AG04450 (cell line): ENCODE data around the gene RBPJL. TPM values are rescaled to one million over a fixed set of nuclear protein-coding genes. Genes with fewer than 3 reads are reported as not detected.

Experiments used
- CTCF ChIA-PET: fragments of 300-600, 350-600 bp; formaldehyde crosslinking; extraction: SDS; loops from one replicate; lab custom pipeline; 2022; ENCODE audit warnings: antibody characterized with exemption, inconsistent platforms; lab: Charles Lee
- POLR2A ChIA-PET: fragments of 350-600 bp; formaldehyde crosslinking; extraction: SDS; loops from one replicate; lab custom pipeline; 2021; ENCODE audit warnings: antibody characterized with exemption, inconsistent platforms; lab: Yijun Ruan, JAX
- DNase-seq: peaks from one replicate; pipeline ENCODE4 v3.0.0-alpha.2; 2011; ENCODE audit warnings: low read depth, low spot score
- H3K27ac ChIP-seq: one replicate; pipeline ENCODE4 v1.5.1; 2012; ENCODE audit warnings: low read depth, low read length, control low read depth
- H3K27me3 ChIP-seq: one replicate; pipeline ENCODE4 v1.6.0; 2012; ENCODE audit warnings: low read length; ENCODE audit not compliant: control insufficient read depth, insufficient read depth
- H3K4me3 ChIP-seq: 2 replicates; pipeline ENCODE4 v1.5.1; 2011; ENCODE audit warnings: mild to moderate bottlenecking, low read depth, low read length, control low read depth
- H3K9me3 ChIP-seq: 2 replicates; pipeline ENCODE4 v1.5.1; 2012; ENCODE audit warnings: low read length; ENCODE audit not compliant: control insufficient read depth, insufficient read depth
- polyA plus RNA-seq: library from polyadenylated mRNA; depleted of rRNA; stranded (reverse); fragments of >200 nt; gene quantifications from 2 replicates; pipeline ENCODE4 v1.2.3, GENCODE V29; 2011
- TF ChIP-seq, protein P1 (sequence below): IDR thresholded peaks from 2 replicates; pipeline ENCODE4 v1.5.1; 2011; ENCODE audit warnings: low read depth, low read length, control low read depth, inconsistent platforms

The RBPJL gene
- polyA plus RNA-seq, 1 experiment, result not detected

DNA sequence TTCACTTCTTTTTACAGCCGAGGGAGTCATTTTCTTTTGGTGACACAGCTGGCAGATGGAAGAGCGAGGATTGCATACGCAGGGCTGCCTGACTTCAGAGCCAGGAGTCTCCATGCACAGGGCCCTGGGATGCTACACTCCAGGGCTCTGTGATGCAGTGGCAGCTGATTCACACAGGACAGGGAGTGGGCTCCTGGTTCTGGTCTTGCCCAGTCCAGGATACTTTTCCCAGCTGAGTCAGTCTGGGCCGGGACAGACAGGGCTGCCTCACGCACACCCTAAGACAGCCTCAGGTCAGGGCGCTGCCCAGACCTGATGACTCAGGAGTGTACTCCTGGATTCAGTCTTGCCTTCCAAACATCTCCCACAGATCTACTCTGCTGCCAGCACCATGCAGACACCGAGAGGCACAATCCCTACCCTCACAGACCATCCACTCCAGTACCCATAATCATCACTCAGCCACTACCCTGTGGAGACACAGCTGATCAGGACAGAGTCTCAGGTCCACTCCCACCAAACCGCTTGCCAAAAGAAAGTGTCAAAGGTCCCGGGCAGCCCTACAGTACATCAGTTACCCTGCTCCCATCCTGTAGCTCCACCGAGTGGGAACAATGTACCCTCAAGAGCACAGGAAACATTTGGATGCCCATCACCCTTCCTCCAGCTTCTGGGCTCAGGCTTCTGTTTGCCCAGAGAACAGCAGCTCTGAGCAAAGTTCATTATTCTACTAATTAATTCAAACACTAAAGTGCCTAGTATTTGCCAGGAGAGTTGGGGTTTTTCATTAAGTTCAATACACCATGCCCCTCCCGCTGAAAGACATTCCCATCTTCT lies 30.1 kb downstream of the RBPJL start:
- Histone ChIP-seq H3K27ac (peak overlapping the region; percentile 98), H3K4me3 (peak overlapping the region; percentile 37), H3K9me3 (no peaks in the 10 kb centered on the region), H3K27me3 (no peaks in the 10 kb centered on the region)
- ChIA-PET POLR2A (interaction anchor here (0.5 to 2.7 kb wide), 11 partner anchors 8 to 470 kb away, joined by 3 to 58 read pairs (median 5); partner anchors contain the start of genes PIGT, SDC4 and SYS1), CTCF (interaction anchor here (0.6 to 5.0 kb wide), 11 partner anchors 10 to 435 kb away, joined by 3 to 35 read pairs (median 4); partner anchors contain the start of gene SYS1)
- TF ChIP-seq, protein P1, sequence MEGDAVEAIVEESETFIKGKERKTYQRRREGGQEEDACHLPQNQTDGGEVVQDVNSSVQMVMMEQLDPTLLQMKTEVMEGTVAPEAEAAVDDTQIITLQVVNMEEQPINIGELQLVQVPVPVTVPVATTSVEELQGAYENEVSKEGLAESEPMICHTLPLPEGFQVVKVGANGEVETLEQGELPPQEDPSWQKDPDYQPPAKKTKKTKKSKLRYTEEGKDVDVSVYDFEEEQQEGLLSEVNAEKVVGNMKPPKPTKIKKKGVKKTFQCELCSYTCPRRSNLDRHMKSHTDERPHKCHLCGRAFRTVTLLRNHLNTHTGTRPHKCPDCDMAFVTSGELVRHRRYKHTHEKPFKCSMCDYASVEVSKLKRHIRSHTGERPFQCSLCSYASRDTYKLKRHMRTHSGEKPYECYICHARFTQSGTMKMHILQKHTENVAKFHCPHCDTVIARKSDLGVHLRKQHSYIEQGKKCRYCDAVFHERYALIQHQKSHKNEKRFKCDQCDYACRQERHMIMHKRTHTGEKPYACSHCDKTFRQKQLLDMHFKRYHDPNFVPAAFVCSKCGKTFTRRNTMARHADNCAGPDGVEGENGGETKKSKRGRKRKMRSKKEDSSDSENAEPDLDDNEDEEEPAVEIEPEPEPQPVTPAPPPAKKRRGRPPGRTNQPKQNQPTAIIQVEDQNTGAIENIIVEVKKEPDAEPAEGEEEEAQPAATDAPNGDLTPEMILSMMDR, result no peak
- peak; percentile 68 for DNase-seq

DNA sequence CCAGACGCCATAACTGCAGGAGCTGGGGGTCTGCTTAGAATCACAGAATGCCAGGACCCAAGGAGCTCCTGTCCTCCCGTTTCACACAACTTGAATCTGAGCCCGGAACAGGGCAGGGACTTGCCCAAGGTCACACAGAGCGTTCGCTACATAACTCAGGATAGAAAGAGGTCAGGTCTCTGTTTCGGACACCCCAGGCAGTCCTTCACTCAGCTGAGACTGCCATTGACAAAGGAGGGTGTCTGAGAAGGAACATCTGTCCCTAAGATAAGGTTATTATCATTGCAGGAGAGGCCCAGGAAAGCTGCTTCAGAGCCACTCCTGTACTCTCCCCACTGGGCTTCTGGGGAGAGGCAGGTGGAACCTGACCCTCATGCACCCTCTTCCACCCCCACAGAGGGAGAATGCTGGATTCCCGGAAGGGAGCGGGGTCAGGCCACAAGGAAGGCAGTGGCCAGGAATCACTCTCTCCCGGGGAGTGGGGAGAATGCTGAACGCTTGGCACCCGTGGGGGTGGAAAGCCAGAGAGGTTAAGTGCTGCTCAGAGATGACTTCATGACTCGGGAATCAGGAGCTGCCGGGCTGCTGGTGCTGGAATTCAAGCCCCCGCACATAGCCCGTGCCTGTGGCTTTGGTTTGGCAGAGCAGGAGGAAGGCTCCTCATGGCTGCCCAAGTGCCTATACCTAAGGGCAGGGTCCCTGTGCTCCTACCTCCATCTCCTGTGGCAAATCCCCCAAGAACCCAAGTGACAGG lies 30.9 kb downstream of the RBPJL start:
- TF ChIP-seq, protein P1, result no peak
- ChIA-PET POLR2A (interaction anchor here (0.5 to 2.7 kb wide), 11 partner anchors 8 to 444 kb away, joined by 3 to 58 read pairs (median 5); partner anchors contain the start of genes PIGT, SDC4 and SYS1), CTCF (interaction anchor here (0.6 to 5.0 kb wide), 11 partner anchors 11 to 434 kb away, joined by 3 to 35 read pairs (median 4); partner anchors contain the start of gene SYS1)
- peak; percentile 87 for DNase-seq
- H3K27ac ChIP-seq, result peak overlapping the region; percentile 98
- H3K9me3 ChIP-seq, result no peaks in the 10 kb centered on the region
- H3K27me3 ChIP-seq, result no peaks in the 10 kb centered on the region
- peak overlapping the region; percentile 37 for H3K4me3 ChIP-seq

DNA sequence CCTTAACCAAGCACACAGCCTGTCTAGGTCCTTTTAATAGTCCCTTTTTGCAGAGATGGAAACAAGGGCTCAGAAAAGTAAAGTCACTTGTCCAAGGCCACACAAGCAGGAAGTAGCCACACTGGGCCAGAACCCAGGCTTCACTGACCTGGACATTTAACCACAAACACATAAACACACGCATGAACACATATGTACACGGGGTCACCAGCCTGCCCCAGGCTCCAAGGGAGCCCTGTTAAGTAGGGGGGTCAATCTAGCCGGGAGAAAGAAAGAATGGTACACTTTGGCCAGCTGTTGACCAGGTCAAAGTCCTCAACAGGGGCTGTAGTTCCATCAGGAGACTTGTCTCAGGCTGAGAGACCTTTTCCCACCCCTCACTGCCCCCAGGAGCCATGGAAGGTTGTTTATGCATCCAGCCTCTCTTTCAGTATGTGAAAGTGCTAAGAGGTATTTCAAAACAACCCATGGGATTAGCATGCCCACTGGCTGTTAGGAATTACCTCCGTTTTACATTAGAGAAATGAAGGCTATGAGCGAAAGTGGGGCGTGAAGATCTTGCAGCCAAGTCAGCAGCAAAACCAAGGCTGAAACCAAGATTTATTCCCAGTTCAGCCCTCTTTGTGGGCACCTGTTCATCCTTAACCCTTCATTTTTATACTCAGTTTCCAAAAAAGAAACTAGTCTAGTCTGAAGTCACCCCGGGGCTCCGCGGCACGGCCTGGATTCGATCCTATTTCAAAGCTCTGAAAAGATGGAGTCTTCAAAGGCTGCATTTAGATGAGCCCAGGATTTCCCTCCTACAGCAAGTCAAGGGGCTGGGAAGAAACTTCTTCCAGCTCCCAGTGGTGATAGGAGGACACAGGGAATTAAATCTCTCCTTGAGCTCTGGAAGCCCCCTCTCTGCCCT lies 31.7 kb downstream of the RBPJL start:
- peak overlapping the region; percentile 98 for H3K27ac ChIP-seq
- no peak for DNase-seq
- TF ChIP-seq, protein P1, result no peak
- H3K27me3 ChIP-seq, result no peaks in the 10 kb centered on the region
- H3K4me3 ChIP-seq, result peak overlapping the region; percentile 31; the same call in 1 of the 2 replicates
- no peaks in the 10 kb centered on the region for H3K9me3 ChIP-seq
- CTCF ChIA-PET, result interaction anchor here (1.2 to 5.0 kb wide), 6 partner anchors 19 to 433 kb away, joined by 3 to 35 read pairs (median 9); partner anchors contain the start of gene SYS1
- POLR2A ChIA-PET, result interaction anchor here (0.6 to 2.7 kb wide), 9 partner anchors 9 to 441 kb away, joined by 3 to 58 read pairs (median 5); partner anchors contain the start of genes SDC4 and SYS1

DNA sequence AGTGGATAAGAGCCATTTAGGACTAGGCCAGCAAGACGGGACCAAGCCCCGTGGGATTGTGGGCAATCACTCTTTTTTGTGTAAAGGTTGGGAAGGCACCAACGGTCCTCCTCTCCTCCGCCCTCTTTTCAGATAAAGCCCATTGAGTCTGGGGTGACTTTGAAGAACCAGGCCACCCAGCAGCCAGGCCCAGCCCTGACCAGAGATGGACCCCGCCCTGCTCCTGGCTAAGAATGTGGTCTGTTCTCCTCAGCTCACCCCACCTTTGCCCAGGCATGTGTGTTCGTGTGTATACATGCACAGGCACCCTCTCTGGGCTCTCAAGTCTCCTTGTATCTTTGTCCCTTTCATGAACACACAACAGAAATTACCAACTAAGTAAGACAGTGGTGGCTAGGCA lies 32.4 kb downstream of the RBPJL start:
- Histone ChIP-seq H3K27ac (peak overlapping the region; percentile 98), H3K9me3 (no peaks in the 10 kb centered on the region), H3K4me3 (no peak overlapping the region), H3K27me3 (no peaks in the 10 kb centered on the region)
- DNase-seq, result no peak
- TF ChIP-seq, protein P1, result no peak
- ChIA-PET CTCF (interaction anchor here (1.5 kb wide), 1 partner anchor 20 kb away, joined by 4 read pairs; no protein-coding TSS in a partner anchor), POLR2A (no interaction called here)
